GM13977 (cell line): ENCODE results near the gene ALLC.

ENCODE experiments used
- DNase-seq: peaks from one replicate; pipeline ENCODE4 v3.0.0; 2012; ENCODE audit warnings: low spot score
- CTCF ChIP-seq: IDR thresholded peaks from 2 replicates; pipeline ENCODE4 v1.5.1; 2012; ENCODE audit warnings: mild to moderate bottlenecking, control low read depth; ENCODE audit not compliant: insufficient read depth; ENCODE audit errors: extremely low read depth, missing control alignments
- in situ Hi-C: fragments of 300-500 bp; cut with MboI; formaldehyde crosslinking; loops from one replicate; pipeline ENCODE4 v1.12.0; 2022; ENCODE audit warnings: low sequenced_read_pairs, low pct_unique_long_range_greater_than_20kb, mixed read lengths, inconsistent platforms; ENCODE audit not compliant: unreplicated experiment

ALLC gene

GRCh38 chr2:3743951-3744555 is 86.1 kb downstream of the ALLC start:
- no peak for TF ChIP-seq CTCF
- DNase-seq, result no peak
- in situ Hi-C loops, result no loop called here

- no peak for TF ChIP-seq CTCF
- in situ Hi-C loops, result no loop called here
Measured at GRCh38 chr2:3745920-3746319, 87.9 kb downstream of the ALLC start.

GRCh38 chr2:3747032-3747654 is 89.1 kb downstream of the ALLC start:
- DNase-seq, result no peak
- no peak for TF ChIP-seq CTCF
- in situ Hi-C loops, result no loop called here

More at GRCh38 chr2:3745920-3746319, 87.9 kb downstream of the ALLC start:
- no peak for DNase-seq

- no peak for TF ChIP-seq CTCF
- in situ Hi-C loops, result no loop called here
- no peak for DNase-seq
Measured at GRCh38 chr2:3747826-3748225, 89.8 kb downstream of the ALLC start.

- TF ChIP-seq CTCF, result no peak
- in situ Hi-C loops, result no loop called here
- no peak for DNase-seq
Measured at GRCh38 chr2:3749201-3749600, 91.2 kb downstream of the ALLC start.

GRCh38 chr2:3751251-3751650 is 93.3 kb downstream of the ALLC start:
- in situ Hi-C loops, result no loop called here
- no peak for DNase-seq
- no peak for TF ChIP-seq CTCF
